HCEC 1CT (cell line): ENCODE data around the gene NKX3-2.
"Not testable (repeated sequence)": the region's sequence is repeated elsewhere in the genome, so short reads cannot be mapped to it uniquely, and the experiment has no call there.

Source experiments
- DNase-seq: peaks from one replicate; pipeline ENCODE4 v3.0.0-alpha.2; 2017

The NKX3-2 gene

DNA sequence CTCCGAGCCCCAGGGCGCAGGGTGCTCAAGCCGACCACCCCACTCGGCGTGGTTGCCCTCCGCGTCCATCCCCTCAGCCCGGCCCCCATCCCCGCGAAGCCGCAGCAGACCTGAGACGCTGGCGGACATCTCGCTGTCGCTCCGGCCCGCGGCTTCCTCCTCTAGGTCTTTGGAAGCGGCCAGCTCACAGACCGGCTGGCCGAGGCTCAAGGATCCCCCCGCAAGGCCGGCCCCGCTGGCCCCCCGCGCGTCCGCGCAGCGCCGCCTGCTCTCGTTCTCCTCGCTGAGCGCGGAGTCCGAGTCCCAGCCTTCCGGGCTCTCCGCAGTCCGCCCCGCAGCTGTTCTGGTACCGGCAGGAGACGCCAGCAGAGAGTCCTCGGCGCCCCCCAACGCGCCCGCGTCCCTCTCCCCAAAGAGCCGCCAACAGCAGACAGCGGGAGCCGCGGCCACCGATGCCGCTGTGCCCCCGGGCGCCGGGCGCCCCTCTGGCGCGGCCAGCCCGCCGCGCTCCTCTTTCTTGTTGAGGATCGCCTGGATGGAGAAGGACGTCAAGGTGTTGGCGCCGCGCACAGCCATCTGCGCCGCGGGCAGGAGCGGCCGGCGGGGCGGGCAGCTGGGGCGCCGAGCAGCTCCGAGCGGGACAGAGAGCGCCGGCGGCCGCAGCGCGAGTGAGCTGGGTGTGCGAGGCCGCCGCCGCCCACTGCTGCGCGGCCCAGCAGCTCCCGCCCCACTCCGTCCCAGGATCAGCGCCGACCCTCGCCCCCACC, at the start of gene NKX3-2:
TSS of gene NKX3-2 (minus strand) at position 670 of the 767 bp plus-strand sequence. CDS start at position 576, 94 bp downstream.
- DNase-seq: peak; percentile 34

DNA sequence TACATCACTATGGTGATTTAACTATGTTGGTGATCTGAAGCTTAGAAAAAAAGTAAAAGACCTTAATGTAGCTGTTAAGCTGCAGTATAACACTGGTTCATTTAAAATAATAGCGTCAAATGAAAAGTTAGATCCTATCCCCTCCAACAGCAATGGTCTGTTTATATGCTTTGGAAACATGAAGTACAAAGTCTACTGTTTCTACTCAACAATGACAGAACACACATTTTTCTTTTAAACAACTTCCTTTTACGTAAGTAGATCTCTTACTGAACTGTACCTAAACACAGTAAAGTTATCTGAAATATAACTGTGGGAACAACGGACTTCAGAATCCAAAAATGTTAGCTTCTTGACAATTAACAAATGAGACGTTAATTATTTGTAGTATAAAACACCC, 47.9 kb upstream of the NKX3-2 start:
- DNase-seq: no peak

DNA sequence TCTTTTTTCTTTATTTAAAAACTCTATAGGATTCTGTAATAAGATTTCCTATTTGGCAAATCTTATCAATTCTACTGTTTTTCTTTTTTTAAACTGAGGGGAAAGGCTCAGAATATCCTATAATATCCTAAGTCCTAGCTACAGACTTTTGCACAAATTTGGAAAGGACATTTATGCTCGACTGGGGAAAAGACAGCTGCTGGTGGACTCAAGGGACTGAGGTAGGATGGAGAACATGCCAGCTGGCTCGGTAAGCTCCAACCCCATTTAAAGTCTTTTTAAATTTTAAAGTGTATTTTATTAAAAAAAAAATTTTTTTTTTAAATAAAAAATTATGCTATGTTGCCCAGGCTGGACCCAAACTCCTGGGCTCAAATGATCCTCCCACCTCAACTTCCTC, 46.5 kb upstream of the NKX3-2 start:
- no peak for DNase-seq

DNA sequence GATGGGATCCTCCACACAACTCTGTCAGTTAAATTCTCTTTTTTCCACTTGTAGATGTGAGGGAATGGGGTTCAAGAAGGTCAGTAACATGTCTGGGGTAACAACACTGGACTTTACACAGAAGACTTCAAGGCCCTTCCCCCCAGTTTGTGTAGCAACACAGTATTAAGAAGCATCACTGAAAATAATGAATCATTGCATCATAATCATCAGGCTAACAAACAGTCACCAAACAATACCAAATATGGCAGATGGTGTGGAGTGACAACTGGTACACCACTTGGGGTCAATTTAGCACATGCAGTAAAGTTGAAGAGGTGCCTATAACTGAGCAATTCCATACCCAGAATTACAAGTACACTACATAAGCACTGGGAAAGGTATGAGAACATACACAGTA, 44.6 kb upstream of the NKX3-2 start:
- peak; percentile 2 for DNase-seq

DNA sequence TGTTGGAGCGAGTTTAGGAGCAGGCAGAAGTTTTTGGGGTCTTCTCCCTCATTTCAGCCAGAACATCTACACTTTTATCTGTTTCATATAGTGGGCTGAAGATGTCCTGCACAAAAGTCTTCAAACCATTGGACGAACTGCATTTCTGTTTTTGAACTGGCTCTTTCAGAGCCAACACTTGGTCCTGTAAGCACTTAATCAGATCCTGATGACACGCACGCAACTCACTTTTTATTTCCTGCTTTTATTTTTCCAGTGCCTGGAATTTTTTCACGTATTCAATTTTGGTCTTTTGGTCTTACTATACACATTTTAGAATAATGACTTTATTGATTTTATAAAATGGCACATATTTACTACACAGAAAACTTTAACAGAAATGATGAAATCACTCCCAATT, 40.2 kb upstream of the NKX3-2 start:
- peak; percentile 18 for DNase-seq

DNA sequence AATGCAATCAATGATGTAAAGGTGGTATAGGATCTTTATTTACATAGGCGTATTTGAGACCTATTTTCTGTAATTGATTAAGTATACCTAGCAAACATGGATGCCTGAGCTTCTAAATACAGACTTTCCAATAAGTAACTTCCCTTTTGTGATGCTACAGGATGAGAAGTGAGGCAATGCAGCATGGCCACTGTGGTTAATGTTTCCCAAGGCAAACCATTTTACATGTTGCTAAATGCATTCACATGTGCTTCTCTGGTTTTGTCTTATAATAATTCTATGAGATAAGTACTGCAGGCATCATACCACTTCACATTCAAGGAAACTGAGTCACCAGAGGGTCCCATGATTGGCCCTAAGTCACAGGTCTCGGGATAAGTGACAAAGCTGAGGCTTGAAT, 35.7 kb upstream of the NKX3-2 start:
- no peak for DNase-seq

DNA sequence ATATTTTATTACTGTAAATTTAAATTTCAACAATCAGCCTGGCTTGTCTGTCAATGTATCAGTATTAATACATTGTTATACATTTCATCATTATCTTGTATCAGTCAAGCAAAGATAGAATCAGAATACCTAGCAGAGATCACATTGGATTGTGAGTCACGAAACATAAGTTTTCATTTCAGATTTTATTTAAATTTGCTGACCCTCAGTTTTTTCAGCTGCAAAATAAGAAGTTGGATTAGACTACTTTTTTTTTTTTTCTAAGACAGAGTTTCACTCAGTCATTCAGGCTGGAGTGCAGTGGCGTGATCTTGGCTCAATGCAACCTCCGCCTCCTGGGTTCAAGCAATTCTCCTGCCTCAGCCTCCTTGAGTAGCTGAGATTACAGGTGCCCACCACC, 33.4 kb upstream of the NKX3-2 start:
- DNase-seq: no peak

DNA sequence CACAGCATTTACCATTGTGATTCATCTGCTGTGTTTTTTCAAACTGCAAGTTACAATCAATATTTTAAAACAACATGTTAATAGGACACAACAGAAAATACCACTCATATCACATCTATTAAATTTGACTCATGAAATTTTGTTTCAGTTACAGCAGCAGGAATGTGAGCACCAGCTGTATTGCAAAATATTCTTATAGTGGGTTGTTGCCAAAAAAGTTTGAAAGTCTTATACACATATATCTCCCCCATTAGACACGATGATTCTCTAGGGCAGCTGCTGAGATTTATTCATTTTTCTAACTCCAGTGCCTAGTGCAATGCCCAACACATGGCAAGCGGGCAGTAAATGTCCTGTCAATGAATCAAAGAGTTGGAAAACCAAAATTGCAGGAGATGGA, 26.6 kb upstream of the NKX3-2 start:
- DNase-seq: no peak

DNA sequence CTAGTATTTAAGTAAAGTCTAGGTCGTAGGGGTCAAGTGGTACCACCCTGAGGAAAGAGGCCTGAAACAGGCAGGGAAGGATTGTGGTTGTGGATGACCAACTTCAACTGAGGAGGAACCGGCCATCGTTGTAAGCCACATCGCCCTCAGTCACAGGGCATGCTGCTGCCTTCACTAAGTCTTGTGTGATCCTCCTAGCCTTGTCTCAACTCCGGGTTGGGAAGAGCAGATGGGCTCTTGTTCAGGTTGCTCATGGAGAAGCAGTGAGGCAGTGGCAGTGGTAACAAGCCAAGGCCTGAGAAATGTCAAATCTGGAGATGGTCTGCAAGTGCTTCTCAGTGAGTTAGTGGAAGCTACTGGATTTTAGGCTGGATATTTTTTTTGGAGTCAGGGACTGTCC, 22.8 kb upstream of the NKX3-2 start:
- no peak for DNase-seq

DNA sequence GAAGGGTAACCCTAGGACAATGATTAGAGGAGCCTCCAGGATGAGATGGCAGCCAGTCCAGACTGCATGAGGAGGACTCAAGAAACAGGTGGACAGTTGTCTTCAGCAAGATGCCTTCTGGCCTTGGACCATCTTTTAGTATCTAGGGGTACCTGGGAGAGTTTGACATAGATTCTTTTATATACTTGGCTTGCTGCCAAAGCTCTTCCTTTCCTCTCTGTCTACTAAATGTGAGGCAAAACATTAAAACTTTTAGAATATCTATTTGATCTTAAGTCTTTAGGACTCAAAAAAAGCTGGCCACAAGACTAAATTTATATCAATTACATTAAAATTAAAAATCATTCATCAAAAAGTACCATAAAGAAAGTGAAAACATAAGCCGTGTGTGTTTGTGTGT, 18.6 kb upstream of the NKX3-2 start:
- DNase-seq: no peak

DNA sequence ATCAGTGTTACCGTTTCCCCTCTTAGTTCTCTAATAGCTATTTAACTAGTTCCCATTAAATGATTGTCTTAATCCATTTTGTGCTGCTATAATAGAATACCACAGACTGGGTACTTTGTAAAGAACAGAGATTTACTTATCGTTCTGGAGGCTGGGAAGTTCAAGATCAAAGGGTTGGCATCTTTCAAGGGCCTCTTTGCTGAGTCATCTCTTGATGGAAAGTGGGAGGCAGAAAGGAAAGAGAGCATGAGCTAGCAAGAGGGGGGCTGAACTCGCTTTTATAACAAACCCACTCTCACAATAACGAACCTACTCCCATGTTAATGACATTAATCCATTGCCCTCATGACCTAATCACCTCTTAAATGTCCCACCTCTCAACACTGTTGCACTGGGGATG, 17.4 kb upstream of the NKX3-2 start:
- DNase-seq: no peak

DNA sequence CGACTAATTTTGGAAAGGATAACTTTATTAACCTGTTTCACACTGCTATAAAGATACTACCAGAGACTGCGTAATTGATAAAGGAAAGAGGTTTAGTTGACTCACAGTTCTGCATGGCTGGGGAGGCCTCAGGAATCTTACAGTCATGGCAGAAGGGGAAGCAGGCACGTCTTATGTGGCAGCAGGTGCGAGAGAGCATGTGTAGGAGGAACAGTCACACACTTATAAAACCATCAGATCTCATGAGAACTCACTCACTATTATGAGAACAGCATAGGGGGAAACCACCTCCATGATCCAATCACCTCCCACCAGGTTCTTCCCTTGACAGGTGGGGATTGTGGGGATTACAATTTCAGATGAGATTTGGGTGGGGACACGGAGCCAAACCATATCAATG, 15.8 kb upstream of the NKX3-2 start:
- DNase-seq: not testable (repeated sequence)

DNA sequence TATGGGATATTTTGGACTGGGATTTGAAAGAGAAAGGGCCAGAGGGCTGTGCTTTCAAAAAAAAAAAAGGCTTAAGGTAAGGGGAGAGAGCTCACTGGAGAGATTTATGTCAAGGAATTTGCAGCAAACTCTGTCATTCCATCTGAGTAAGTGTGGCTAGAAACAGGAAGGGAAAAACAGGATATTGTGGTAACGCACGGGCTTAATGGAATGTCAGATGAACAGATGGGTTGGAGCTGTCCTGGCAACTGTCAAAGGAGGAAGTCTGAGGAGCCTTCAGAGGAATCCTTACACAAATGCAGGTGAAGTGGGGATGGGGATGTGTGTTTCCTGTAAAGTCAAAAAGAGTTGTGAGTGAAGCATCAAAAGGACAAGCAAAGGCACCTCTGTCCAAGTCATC, 15.1 kb upstream of the NKX3-2 start:
- DNase-seq: peak; percentile 87

DNA sequence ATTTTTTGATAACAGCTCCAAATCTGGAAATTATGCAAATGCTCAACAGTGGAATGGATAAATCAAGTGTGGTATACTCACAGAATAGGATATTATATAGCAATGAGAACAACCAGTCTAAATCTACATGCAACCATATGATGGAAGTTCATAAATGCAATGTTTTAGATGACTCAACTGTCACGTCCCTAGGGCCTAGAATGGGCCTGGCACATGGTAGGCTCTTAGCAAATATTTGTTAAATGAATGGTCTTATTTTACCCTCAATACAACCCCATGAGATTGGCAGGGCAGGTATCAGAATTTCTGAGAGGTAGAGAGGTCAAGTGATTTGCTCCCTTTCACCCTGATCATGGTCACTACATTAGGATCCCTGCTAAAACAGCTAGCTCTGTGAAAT, 14.6 kb upstream of the NKX3-2 start:
- DNase-seq: peak; percentile 36

DNA sequence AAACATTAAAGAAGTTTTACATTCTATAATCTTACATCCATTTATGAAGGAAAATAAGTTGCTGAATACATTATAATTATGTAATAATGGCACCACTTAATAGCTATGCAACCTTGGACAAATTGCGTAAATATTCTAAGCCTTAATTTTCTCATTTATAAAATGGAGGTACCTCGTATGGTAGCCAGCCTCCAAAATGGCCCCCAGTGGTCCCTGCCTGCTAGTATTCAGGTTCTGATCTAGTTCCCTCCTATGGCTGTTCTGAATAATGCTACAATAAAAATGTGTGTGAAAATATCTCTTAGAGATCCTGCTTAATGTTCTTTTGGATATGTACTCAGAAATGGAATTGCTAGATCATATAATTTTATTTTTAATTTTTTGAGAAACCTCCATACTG, 11.0 kb upstream of the NKX3-2 start:
- no peak for DNase-seq

DNA sequence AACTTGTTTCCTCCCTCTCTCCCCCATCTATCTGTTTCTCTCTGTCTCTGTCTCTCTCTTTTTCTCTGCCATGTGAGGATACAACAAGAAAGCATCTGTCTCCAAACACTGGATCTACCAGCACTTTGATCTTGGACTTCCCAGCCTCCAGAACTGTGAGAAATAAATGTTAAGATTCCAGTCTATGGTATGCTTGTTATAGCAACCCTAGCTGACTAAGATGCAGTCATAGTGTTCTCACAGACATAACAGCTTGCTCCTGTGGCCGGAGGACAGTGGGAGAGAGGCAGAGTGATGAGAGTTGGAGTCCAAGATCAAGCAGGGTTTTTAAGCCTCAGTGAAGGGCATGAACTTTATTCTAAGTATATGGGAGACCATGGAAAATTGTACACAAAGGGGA, 8.8 kb upstream of the NKX3-2 start:
- DNase-seq: no peak

DNA sequence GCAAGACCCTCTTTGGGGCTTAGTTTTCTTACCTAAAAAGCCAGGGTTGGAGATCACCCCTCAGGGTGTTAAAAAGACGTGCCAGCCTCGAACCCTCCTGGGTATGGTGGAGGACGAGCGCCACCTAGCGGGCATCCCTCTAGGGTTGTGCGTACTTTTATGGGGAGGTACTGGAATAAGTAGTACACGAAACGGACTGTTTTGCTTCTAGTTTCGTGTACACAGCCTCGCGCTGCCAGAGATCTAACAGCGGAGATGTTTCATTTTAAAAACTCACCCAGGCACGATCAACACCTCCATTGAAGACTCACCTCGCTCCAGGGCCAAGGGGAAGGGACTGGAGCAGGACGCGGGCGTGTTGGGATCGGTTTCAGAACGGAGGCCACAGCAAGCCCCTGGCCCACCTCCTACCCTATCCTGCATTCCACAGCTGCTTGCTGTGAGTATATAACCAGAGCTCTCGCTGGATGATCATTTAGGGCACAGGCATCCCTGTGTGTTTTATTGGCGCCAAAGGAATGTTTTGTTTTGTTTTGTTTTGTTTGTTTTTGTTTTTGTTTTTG, 4.8 kb upstream of the NKX3-2 start:
- peak; percentile 62 for DNase-seq

DNA sequence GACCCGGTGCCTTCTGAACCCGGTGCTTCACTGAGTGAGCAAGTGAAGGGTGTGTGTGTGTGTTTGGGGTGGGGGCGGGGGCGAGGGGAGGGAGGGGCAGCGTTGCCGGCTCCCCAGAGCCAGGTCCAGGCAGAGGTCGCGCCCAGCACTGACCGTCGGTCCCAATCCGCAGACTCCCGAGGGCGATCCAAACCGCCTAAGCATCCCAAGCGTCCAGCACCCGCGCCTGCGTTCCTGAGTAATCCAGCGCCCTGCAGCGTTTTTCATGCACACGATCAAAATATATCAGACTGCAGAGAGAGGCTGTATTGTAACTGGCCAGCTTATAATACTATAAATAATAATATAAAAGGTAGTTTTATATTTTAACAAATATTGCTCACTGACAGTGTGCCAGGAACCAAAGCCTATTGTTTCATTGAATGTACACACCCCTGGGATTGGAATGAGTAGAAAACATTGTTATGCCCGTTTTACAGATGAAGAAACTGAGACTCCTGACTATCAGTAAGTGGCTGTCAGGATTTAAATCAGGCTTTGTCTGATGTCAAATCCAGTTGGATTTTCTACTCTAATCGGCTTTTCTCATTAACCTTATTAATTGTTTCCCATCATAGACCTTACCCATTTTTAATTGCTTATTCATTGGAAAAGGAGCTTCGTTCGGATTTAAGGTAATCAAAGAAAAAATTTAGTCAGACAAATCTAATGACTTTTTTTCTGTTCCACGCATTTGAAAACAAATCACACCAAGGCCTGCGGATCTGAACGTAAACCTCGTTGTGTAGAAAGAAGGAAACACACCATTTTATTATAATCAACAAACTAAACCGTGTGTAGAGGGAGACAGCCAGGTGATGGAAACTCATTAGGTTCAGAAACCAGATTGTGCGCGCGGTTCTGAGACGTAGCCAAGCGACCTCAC, 4.0 kb upstream of the NKX3-2 start:
- DNase-seq: no peak

DNA sequence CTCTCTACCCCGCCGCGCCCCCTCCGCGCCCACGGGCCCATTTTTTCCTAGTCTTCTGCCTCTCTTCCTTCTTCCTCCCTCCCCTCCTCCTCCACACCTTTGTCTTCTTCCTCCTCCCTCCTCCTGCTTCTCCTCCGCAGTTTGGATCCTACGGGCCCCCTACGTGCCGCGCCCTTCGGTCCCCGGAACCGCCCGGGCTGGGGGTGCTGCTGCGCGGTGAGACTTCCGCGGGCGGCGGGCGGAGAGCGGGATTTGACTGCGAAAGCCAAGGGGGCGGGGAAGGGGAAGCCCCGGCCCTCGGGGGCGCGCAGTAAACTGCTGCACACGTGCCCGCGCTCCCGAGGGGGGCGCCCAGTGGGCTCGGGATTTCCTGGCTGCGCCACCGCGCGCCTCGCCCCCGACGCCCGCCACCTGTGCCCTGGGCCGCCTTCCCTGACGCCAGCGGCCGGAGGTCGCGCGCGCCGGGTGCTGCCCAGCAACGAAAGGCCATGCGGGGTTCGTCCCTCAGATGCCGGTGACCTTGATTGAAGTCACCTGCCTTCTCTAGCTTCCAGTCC, 3.3 kb upstream of the NKX3-2 start:
- DNase-seq: no peak

DNA sequence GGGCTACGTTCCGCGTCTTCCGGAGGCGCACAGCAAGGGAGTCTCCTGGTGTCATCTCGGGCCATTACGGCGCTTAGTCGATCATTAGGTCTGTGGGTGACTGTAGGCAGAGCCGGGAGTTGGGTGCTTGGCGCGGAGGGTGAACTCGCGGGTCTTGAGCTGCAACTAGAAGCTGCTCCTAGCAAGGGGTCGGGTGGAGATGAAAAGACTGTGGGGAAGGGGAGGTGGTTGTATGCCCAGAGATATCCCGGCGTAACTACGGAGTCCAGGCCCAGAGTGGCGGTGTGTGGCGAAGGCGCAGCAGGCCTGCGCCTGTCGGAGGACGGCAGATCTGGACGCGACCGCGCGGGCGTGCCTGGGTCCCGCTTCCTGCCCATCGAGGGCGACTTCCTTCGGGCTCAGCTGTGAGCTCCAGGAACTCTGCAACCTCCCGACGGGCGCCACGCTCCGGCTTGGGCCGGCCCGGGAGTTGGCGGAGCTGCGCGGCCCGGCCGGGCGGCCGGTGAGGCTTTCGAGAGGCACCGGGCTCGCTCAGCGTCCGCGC, 2.7 kb upstream of the NKX3-2 start:
- DNase-seq: no peak

DNA sequence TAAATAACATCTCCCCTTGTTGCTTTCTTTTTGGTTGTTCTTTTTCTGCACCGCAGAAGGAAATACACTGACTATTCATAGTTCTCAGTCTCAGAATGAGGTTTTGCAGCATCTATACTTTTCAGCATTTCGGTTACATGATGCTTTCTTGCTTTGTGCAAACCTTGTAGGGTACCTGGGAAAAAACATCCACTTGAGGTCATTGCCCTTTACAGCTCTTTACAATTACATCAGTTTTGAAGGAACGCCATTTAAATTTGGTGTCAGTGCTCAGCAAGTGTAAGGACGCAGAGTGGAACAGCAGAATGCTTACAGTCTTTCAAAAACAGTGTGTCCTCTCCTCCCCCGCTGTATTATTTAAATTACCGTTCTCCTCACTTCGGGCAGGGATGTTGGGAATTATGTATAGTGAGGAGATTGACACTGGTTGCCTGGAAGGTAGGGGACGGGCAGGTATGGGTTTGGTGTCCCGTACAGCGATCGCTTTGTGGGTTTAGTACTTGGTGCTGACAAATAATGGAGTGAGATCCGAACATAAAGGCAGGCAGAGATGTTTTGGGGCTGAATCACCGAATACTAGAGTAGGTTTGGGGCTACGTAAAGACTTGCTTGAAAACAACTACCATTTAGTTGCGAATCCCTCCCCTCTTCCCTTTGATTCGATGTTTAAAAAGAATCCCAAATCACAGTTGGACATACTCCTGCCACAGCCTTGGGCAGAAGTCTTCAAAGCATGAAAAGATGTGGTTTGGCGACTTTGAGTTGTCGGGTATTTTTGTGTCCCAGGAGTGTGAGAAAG, 2.0 kb upstream of the NKX3-2 start:
- no peak for DNase-seq

DNA sequence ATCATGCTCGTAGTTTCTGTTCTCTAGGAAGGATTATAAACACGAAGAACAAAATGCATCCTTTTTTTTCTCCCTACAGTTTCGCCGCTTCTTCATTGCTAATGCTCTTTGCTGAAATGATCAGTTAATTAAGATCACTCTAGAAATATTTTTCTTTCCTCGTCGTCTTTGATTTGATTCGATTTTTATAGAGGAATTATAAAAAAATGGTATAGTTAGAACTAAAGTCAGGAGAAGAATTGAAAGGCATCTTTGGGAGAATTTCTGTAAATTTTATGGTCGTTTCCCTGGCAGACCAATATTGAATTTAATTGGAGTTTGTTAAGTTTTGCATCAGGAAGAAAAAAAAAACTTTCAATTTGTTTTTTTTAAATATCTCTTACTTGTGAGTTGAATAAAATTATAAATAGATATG, 1.1 kb upstream of the NKX3-2 start:
- no peak for DNase-seq
